Muscle of arm (tissue), 14 donors: Measurements from ENCODE around the gene FAM8A1. TPM values are rescaled to one million over a fixed set of nuclear protein-coding genes. Genes with fewer than 3 reads are reported as not detected.
"Not testable (repeated sequence)": the region's sequence is repeated elsewhere in the genome, so short reads cannot be mapped to it uniquely, and the experiment has no call there.

Source experiments
- DNase-seq: peaks from one replicate; pipeline ENCODE4 v3.0.0-alpha.2; 2013
- long read RNA-seq, 11 donors: transcript quantifications; one replicate each; lab custom pipeline, GENCODE V29; 2026
- polyA plus RNA-seq, 12 donors: library from polyadenylated mRNA; unstranded; fragments of 120-200 nt; gene quantifications; one replicate each; pipeline ENCODE4 v1.2.1, GENCODE V29; 2013; ENCODE audit not compliant: insufficient read length in 12 of 12

The FAM8A1 gene
- polyA plus RNA-seq, result 10 to 100 TPM in 11 of 12 donors, not detected in 1; 28.7 to 37.8 (median 31.9) TPM
- long read RNA-seq, donor 1, full-length matches to known transcripts, result 9 of 21 reads
- long read RNA-seq, donor 1, partial matches to known transcripts, result 12 of 21 reads
- long read RNA-seq, donor 1, other reads (novel, unspliced or antisense), result 0 of 21 reads
- long read RNA-seq, donor 2, full-length matches to known transcripts, result 8 of 8 reads
- long read RNA-seq, donor 2, partial matches to known transcripts, result 0 of 8 reads
- long read RNA-seq, donor 2, other reads (novel, unspliced or antisense), result 0 of 8 reads
- long read RNA-seq, donor 3, full-length matches to known transcripts, result 5 of 5 reads
- long read RNA-seq, donor 3, partial matches to known transcripts, result 0 of 5 reads
- long read RNA-seq, donor 3, other reads (novel, unspliced or antisense), result 0 of 5 reads
- long read RNA-seq, donor 4, full-length matches to known transcripts, result 3 of 3 reads
- long read RNA-seq, donor 4, partial matches to known transcripts, result 0 of 3 reads
- long read RNA-seq, donor 4, other reads (novel, unspliced or antisense), result 0 of 3 reads
- long read RNA-seq, donor 5, full-length matches to known transcripts, result 12 of 12 reads
- long read RNA-seq, donor 5, partial matches to known transcripts, result 0 of 12 reads
- long read RNA-seq, donor 5, other reads (novel, unspliced or antisense), result 0 of 12 reads
- long read RNA-seq, donor 6, full-length matches to known transcripts, result 3 of 8 reads
- long read RNA-seq, donor 6, partial matches to known transcripts, result 5 of 8 reads
- long read RNA-seq, donor 6, other reads (novel, unspliced or antisense), result 0 of 8 reads
- long read RNA-seq, donor 7, full-length matches to known transcripts, result 6 of 12 reads
- long read RNA-seq, donor 7, partial matches to known transcripts, result 6 of 12 reads
- long read RNA-seq, donor 7, other reads (novel, unspliced or antisense), result 0 of 12 reads
- long read RNA-seq, donor 8, full-length matches to known transcripts, result 8 of 8 reads
- long read RNA-seq, donor 8, partial matches to known transcripts, result 0 of 8 reads
- long read RNA-seq, donor 8, other reads (novel, unspliced or antisense), result 0 of 8 reads
- long read RNA-seq, donor 9, full-length matches to known transcripts, result 3 of 3 reads
- long read RNA-seq, donor 9, partial matches to known transcripts, result 0 of 3 reads
- long read RNA-seq, donor 9, other reads (novel, unspliced or antisense), result 0 of 3 reads
- long read RNA-seq, donor 10, full-length matches to known transcripts, result 11 of 11 reads
- long read RNA-seq, donor 10, partial matches to known transcripts, result 0 of 11 reads
- long read RNA-seq, donor 10, other reads (novel, unspliced or antisense), result 0 of 11 reads
- long read RNA-seq, donor 11, full-length matches to known transcripts, result 5 of 29 reads
- long read RNA-seq, donor 11, partial matches to known transcripts, result 24 of 29 reads
- long read RNA-seq, donor 11, other reads (novel, unspliced or antisense), result 0 of 29 reads

DNA sequence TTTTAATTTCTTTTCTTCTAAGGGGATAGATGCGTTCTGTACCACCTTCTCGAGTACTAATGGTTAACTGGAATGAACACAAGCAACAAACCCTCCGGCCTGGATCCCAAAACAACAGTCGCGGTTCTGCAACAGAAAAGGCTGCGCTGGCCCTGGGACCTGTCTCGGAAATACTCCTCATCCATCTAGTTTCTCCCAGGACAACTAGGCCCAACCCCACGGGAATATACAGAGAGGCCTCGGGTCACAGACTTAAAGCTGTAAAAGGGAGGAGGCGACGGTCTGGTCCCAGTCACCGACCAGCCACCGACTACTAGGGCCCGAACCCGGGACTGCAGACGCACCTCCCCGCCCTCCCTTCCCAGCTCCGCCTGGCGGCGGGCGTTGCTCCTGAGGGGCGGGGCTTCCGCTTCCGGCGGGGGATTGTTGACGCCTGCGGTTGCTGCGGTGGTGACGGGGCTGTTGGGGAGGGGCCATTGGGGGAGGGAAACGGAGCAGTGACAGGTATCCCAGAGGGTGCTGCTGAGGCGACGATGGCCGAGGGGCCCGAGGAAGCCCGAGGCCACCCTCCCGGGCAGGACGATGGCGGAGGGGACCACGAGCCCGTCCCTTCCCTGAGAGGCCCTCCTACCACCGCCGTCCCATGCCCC, at the start of gene FAM8A1:
FAM8A1 (plus strand) TSS at position 426 of the 650 bp plus-strand sequence; CDS start at position 534, 108 bp downstream.
- DNase-seq, result peak; percentile 95

DNA sequence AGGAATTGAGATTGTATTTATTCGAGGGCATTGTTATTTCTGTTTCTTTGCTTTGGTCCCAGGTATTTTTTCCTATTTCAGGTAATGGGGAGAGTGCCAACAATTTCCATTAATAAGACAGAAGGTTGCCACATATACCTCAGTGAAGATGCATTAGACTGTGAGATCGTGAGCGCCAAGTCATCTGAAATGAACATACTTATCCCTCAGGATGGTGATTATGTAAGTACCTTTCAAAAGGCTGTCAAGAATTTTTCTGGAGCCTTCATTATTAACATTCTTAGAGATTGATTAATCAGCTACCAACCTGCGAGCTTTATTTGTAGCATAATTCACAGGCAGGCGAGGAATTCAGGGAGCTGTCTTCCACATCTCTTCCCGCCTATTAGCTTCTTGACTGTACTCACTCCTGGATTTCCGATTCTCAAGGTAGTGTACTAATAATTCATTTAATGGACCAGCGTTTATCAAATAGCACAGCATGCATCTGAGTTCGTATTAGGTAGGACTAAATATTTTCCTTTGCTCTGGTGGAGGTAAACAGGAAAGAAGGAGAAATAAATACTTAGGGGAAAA, 48.6 kb upstream of the FAM8A1 start:
- DNase-seq, result no peak

GRCh38 chr6:17552861-17553260, 47.2 kb upstream of the FAM8A1 start:
- DNase-seq, result peak; percentile 20

DNA sequence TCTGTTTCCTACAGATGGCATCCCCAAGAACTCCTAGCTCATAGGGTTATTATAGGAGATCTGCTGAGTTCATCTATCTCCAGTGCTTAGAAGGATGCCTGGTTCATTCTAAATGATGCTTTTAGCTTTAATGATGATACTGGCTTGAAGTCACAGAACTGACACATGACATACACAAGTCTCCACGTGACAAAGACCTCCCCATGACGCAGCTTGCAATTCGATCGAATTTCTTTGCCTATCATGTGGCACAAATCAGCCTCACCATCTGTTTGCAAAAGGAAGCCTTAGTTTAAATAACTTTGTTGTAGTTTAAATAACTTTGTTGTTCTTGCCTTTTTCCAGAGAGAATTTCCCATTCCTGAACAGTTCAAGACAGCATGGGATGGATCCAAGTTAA, 44.1 kb upstream of the FAM8A1 start:
- DNase-seq, result no peak

DNA sequence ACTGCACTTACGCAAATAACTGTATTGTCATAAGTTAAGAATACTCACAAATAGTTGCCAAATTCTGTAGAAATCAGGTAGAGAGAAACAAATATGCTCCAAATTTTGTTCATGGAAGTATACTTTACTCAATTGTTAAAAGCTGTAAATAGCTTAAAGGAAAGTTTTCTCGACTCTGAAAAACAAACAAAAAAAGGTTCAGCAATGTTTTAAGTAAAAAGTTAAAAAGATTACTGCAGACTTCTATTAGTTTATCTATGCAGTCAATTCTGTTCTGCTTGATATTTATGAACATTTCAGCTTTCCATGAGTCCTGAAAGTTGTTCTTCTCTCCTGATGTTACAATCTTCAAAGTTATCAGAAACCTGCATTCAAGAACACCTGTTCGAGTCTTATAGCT, 37.5 kb upstream of the FAM8A1 start:
- DNase-seq, result no peak

- DNase-seq, result no peak
These were observed 34.7 kb upstream of the FAM8A1 start for GRCh38 chr6:17565399-17565798.

GRCh38 chr6:17574866-17575560, 25.1 kb upstream of the FAM8A1 start:
- DNase-seq, result no peak

DNA sequence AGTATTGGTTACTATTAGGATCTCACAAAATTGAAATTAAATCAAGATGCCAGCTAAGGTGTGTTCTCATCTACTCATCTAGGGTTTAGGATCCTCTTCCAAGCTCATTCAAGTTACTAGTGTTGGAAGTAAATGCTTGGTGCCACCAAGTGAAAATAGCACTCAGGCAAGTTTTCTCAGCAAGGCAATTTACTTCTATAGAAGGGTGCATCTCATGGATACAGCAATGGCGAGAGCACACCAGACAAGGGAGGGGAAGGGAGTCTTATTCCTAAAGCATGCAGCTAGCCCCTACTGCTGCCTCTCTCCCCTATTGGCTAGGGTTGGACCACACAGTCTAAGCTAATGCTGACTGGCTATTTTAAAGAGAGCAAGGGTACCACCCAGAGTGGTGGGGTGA, 23.0 kb upstream of the FAM8A1 start:
- DNase-seq, result no peak

GRCh38 chr6:17580518-17581048, 19.5 kb upstream of the FAM8A1 start:
- DNase-seq, result peak; percentile 43

DNA sequence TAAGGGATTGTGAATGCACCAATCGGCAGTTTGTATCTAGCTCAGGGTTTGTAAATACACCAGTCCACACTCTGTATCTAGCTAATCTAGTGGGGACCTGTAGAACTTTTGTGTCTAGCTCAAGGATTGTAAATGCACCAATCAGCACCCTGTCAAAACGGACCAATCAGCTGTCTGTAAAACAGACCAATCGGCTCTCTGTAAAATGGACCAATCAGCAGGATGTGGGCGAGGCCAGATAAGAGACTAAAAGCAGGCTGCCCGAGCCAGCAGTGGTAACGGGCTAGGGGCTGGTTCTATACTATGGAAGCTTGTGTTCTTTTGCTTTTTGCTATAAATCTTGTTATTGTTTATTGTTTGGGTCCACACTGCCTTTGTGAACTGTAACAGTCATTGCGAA, 18.8 kb upstream of the FAM8A1 start:
- not testable (repeated sequence) for DNase-seq

DNA sequence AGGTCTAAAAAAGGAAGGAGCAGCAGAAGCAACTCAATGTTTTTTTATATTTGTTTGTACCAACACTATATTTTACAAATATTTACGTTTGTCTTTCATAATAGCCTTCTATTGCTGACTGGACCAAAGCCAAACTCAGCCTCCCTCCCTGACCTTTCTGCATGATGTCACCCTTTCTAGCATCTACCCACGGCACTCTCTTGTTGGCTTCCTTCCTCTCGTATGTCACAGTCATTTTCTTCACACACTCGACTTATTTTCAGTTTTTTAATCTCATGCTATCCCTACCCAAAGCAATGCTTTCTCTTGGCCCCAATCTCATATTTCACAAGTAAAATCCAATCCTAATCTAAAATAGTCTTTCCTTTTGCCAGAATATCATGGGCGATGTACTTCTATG, 16.3 kb upstream of the FAM8A1 start:
- DNase-seq, result no peak

GRCh38 chr6:17584241-17584803, 15.8 kb upstream of the FAM8A1 start:
- DNase-seq, result peak; percentile 78

GRCh38 chr6:17585766-17586490, 14.2 kb upstream of the FAM8A1 start:
- DNase-seq, result no peak

- not testable (repeated sequence) for DNase-seq
These were observed 13.5 kb upstream of the FAM8A1 start for GRCh38 chr6:17586623-17587022.

GRCh38 chr6:17588011-17588410, 12.1 kb upstream of the FAM8A1 start:
- DNase-seq, result no peak

GRCh38 chr6:17589406-17590096, 10.6 kb upstream of the FAM8A1 start:
- no peak for DNase-seq

DNA sequence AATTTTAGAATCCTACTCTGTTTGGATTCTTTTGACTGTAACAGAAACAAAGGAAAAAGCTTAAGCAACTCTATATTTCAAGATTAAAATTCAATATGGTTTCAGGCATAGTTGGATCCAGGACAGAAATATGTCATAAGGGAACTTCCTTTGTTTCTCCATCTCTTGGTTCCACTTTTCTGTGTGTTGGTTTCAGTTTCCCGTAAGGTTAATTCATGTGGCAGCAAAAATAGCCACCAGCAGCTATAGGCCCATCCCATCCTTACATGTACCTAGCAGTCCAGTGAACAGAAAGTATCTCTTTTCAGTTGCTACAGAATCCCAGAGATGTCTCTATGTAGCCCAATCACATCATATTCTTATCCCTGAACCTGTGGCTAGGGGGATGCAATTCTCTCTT, 8.8 kb upstream of the FAM8A1 start:
- no peak for DNase-seq

DNA sequence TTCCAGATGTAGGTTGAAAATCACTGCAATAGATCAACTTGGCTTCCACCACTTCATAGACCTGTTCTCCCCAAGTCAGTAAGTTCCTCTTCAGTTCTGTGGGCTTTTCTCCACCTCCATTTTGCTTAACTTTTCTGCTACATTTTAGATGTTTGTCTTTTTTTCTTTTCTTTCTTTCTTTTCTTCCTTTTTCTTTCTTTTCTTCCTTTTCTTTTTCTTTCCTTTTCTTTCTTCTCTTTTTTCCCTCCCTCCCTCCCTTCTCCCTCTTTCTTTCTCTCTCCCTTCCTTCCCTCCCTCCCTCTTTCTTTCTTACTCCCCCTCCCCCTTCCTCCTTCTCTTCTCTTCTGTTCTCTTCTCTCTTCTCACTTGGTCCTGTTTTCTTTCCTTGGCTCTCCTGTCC, 6.9 kb upstream of the FAM8A1 start:
- DNase-seq, result no peak
